ENCODE results near the gene TMEM131L. TPM values are rescaled to one million over a fixed set of nuclear protein-coding genes. Genes with fewer than 3 reads are reported as not detected.

Gene TMEM131L
- total RNA-seq, 1 donor from 2014 or later = 14.1 TPM

- H3K27ac ChIP-seq = no peak overlapping the region
- H3K36me3 ChIP-seq = no peaks in the 10 kb centered on the region
- no peak overlapping the region for H3K4me3 ChIP-seq
- no peak for DNase-seq
- ATAC-seq = no peak
- no peak for TF ChIP-seq CTCF (IDR thresholded peaks at IDR 0.05)
- H3K27me3 ChIP-seq = no peaks in the 10 kb centered on the region
- H3K9me3 ChIP-seq = no peaks in the 10 kb centered on the region
- no peaks in the 10 kb centered on the region for H3K4me1 ChIP-seq
- intact Hi-C loops (cut with DNase I) = no loop called here
Observed at GRCh38 chr4:153428941-153429475, 37.2 kb upstream of the TMEM131L start.

- H3K27ac ChIP-seq = no peak overlapping the region
- no peaks in the 10 kb centered on the region for H3K36me3 ChIP-seq
- TF ChIP-seq CTCF (IDR thresholded peaks at IDR 0.05) = peak; percentile 76
- peak; percentile 94 for ATAC-seq
- H3K9me3 ChIP-seq = no peaks in the 10 kb centered on the region
- no peaks in the 10 kb centered on the region for H3K4me1 ChIP-seq
- no peak for DNase-seq
- H3K27me3 ChIP-seq = no peaks in the 10 kb centered on the region
- intact Hi-C loops (cut with DNase I) = no loop called here
- peak overlapping the region; percentile 35 for H3K4me3 ChIP-seq
Observed at GRCh38 chr4:153432965-153433753, 33.0 kb upstream of the TMEM131L start.

GRCh38 chr4:153433754-153434105 lies 32.4 kb upstream of the TMEM131L start:
- H3K27me3 ChIP-seq = no peaks in the 10 kb centered on the region
- peak overlapping the region; percentile 35 for H3K4me3 ChIP-seq
- no peak for ATAC-seq

GRCh38 chr4:153434190-153434589 lies 32.0 kb upstream of the TMEM131L start:
- DNase-seq = no peak
- no peaks in the 10 kb centered on the region for H3K36me3 ChIP-seq
- no peak overlapping the region for H3K4me3 ChIP-seq
- H3K27me3 ChIP-seq = no peaks in the 10 kb centered on the region
- intact Hi-C loops (cut with DNase I) = no loop called here
- no peak overlapping the region for H3K27ac ChIP-seq
- no peaks in the 10 kb centered on the region for H3K9me3 ChIP-seq
- no peak for TF ChIP-seq CTCF (IDR thresholded peaks at IDR 0.05)
- no peak for ATAC-seq
- no peaks in the 10 kb centered on the region for H3K4me1 ChIP-seq

More at GRCh38 chr4:153433754-153434105, 32.4 kb upstream of the TMEM131L start:
- no peak overlapping the region for H3K27ac ChIP-seq
- H3K4me1 ChIP-seq = no peaks in the 10 kb centered on the region
- DNase-seq = no peak
- H3K9me3 ChIP-seq = no peaks in the 10 kb centered on the region
- intact Hi-C loops (cut with DNase I) = no loop called here
- no peak for TF ChIP-seq CTCF (IDR thresholded peaks at IDR 0.05)
- no peaks in the 10 kb centered on the region for H3K36me3 ChIP-seq

GRCh38 chr4:153438916-153439756 lies 27.0 kb upstream of the TMEM131L start:
- H3K27ac ChIP-seq = no peak overlapping the region
- intact Hi-C loops (cut with DNase I) = no loop called here
- no peak for ATAC-seq
- no peak for DNase-seq
- no peaks in the 10 kb centered on the region for H3K9me3 ChIP-seq
- H3K36me3 ChIP-seq = no peaks in the 10 kb centered on the region
- no peak overlapping the region for H3K4me3 ChIP-seq
- TF ChIP-seq CTCF (IDR thresholded peaks at IDR 0.05) = no peak
- H3K27me3 ChIP-seq = no peaks in the 10 kb centered on the region
- no peaks in the 10 kb centered on the region for H3K4me1 ChIP-seq
